B cell (primary cell): ENCODE measurements around the gene SLCO2B1. TPM values are rescaled to one million over a fixed set of nuclear protein-coding genes. Genes with fewer than 3 reads are reported as not detected.

Source experiments
- ATAC-seq: fragments of 200-7000 bp; cut with Tn5 transposase; one replicate; pipeline ENCODE4 v1.10.0; 2021; ENCODE audit warnings: low read depth, mild to moderate bottlenecking, moderate number of reproducible peaks, moderate library complexity
- CTCF ChIA-PET: fragments of 350-600 bp; sonication (Branson Sonifier 250); formaldehyde crosslinking; loops from one replicate; lab custom pipeline; 2021; ENCODE audit warnings: antibody characterized with exemption, inconsistent platforms; lab: Charles Lee
- POLR2A ChIA-PET: fragments of 350-600 bp; sonication (Branson Sonifier 250); formaldehyde crosslinking; loops from one replicate; lab custom pipeline; 2021; ENCODE audit warnings: antibody characterized with exemption; lab: Charles Lee
- DNase-seq: peaks from one replicate; pipeline ENCODE4 v3.0.0; 2013
- H2AFZ ChIP-seq: 2 replicates; pipeline ENCODE4 v1.6.1; 2012; ENCODE audit warnings: mild to moderate bottlenecking, low read depth, low read length; ENCODE audit not compliant: insufficient read depth, poor library complexity, severe bottlenecking
- H3K27ac ChIP-seq, 2 donors: 1 replicate in 1 of 2; 2 replicates in 1 of 2; pipeline ENCODE4 v1.5.1; 2012 to 2013; ENCODE audit warnings: low read length in 2 of 2, mild to moderate bottlenecking in 2 of 2, moderate library complexity in 1 of 2
- H3K27me3 ChIP-seq, 4 experiments: fragments of 200-600 bp in 1 of 4; sonication (generic) in 1 of 4; replicated peaks in 1 of 4; 1 replicate in 2 of 4; 2 replicates in 2 of 4; pipeline versions ENCODE4 v1.6.1 to v1.7.0; 2013 to 2016; ENCODE audit warnings: low read length in 3 of 4, mild to moderate bottlenecking in 2 of 4, mixed read lengths in 1 of 4, moderate library complexity in 1 of 4; ENCODE audit not compliant: insufficient read depth in 4 of 4, control insufficient read depth in 3 of 4; ENCODE audit errors: control extremely low read depth in 1 of 4
- H3K36me3 ChIP-seq, 2 experiments: replicated peaks in 1 of 2; 1 replicate in 1 of 2; 2 replicates in 1 of 2; pipeline versions ENCODE4 v1.6.1 to v1.7.1; 2013; ENCODE audit warnings: low read length in 1 of 2; ENCODE audit not compliant: insufficient read depth in 2 of 2, control insufficient read depth in 1 of 2; ENCODE audit errors: control extremely low read depth in 1 of 2, extremely low read depth in 1 of 2
- H3K4me1 ChIP-seq, 2 donors: fragments of 200-600 bp in 1 of 2; sonication (generic) in 1 of 2; 1 replicate in 1 of 2; 2 replicates in 1 of 2; pipeline versions ENCODE4 v1.5.1 to v1.6.1; 2013 to 2017; ENCODE audit warnings: low read length in 2 of 2; ENCODE audit not compliant: control insufficient read depth in 2 of 2, insufficient read depth in 2 of 2
- H3K4me2 ChIP-seq: replicated peaks from 2 replicates; pipeline ENCODE3; 2012; ENCODE audit warnings: mild to moderate bottlenecking, low read depth, low read length; ENCODE audit not compliant: poor library complexity, severe bottlenecking
- H3K4me3 ChIP-seq, 5 experiments: fragments of 200-600 bp in 1 of 5; sonication (generic) in 1 of 5; 1 replicate in 3 of 5; 2 replicates in 2 of 5; pipeline versions ENCODE4 v1.5.1 to v1.7.0; 2011 to 2016; ENCODE audit warnings: low read length in 4 of 5, mild to moderate bottlenecking in 4 of 5, low read depth in 2 of 5, control low read depth in 1 of 5, moderate library complexity in 1 of 5; ENCODE audit not compliant: insufficient read depth in 1 of 5; ENCODE audit errors: control extremely low read depth in 1 of 5, extremely low read depth in 1 of 5
- H3K79me2 ChIP-seq: fragments of 200-600 bp; sonication (generic); one replicate; pipeline ENCODE4 v1.6.0; 2016; ENCODE audit warnings: low read length; ENCODE audit not compliant: control insufficient read depth, insufficient read depth
- H3K9ac ChIP-seq: fragments of 200-600 bp; sonication (generic); 2 replicates; pipeline ENCODE4 v1.6.1; 2017; ENCODE audit warnings: mild to moderate bottlenecking, low read length, moderate library complexity
- H3K9me3 ChIP-seq, 3 donors: one replicate each; pipeline versions ENCODE4 v1.6.1 to v1.7.1; 2013; ENCODE audit warnings: low read length in 2 of 3; ENCODE audit not compliant: control insufficient read depth in 2 of 3, insufficient read depth in 1 of 3; ENCODE audit errors: control extremely low read depth in 1 of 3
- H4K20me1 ChIP-seq: 2 replicates; pipeline ENCODE4 v1.6.0; 2012; ENCODE audit warnings: mild to moderate bottlenecking, low read length; ENCODE audit not compliant: insufficient read depth, control insufficient read depth, poor library complexity, severe bottlenecking
- H3K27ac Mint-ChIP-seq: one replicate; pipeline ENCODE4 v1.8.0; 2021; ENCODE audit warnings: mixed read lengths
- H3K27me3 Mint-ChIP-seq: one replicate; pipeline ENCODE4 v1.8.0; 2021; ENCODE audit warnings: mixed read lengths
- H3K4me1 Mint-ChIP-seq: one replicate; pipeline ENCODE4 v1.8.0; 2021; ENCODE audit warnings: mixed read lengths
- H3K4me3 Mint-ChIP-seq: one replicate; pipeline ENCODE4 v1.8.0; 2021; ENCODE audit warnings: mixed read lengths
- H3K9me3 Mint-ChIP-seq: one replicate; pipeline ENCODE4 v1.8.0; 2022; ENCODE audit warnings: mixed read lengths; ENCODE audit not compliant: insufficient read depth
- CTCF ChIP-seq: fragments of 200-600 bp; IDR thresholded peaks from one replicate; pipeline ENCODE4 v1.8.0; 2022; ENCODE audit warnings: antibody characterized with exemption, mild to moderate bottlenecking
- EZH2 ChIP-seq: IDR thresholded peaks from 2 replicates; pipeline ENCODE4 v1.6.1; 2012; ENCODE audit warnings: borderline replicate concordance, low read depth, mild to moderate bottlenecking, moderate library complexity, low read length; ENCODE audit not compliant: insufficient read depth, poor library complexity, severe bottlenecking
- WGBS: methylation state at CpG from one replicate; pipeline ENCODE4 v1.1.5; 2013; ENCODE audit warnings: missing lambda C conversion rate; ENCODE audit not compliant: insufficient coverage; 5-methylcytosine and 5-hydroxymethylcytosine counted together
- intact Hi-C: fragments of 100-400 bp; cut with micrococcal nuclease; formaldehyde crosslinking; loops from one replicate; pipeline ENCODE4 v1.10.0; 2022
- polyA plus RNA-seq: library from polyadenylated mRNA; depleted of rRNA; stranded (reverse); fragments of >200 nt; gene quantifications from 2 replicates; pipeline ENCODE4 v1.2.3, GENCODE V29; 2012
- total RNA-seq, 2 donors: library from RNA; stranded (reverse); fragments of 120-200 nt in 1 of 2; gene quantifications; 1 replicate in 1 of 2; 2 replicates in 1 of 2; pipeline versions ENCODE4 v1.2.3 to v1.2.4, GENCODE V29; 2013 to 2022

The SLCO2B1 gene
- total and polyA plus RNA-seq, 2 donors (not counting 1 experiment from before 2014, with no cell fraction given), result 1.2 TPM; not detected in 1

- Mint-ChIP-seq H3K4me3 (no peak overlapping the region), H3K27ac (no peak overlapping the region), H3K27me3 (peaks cover 8% of the 10 kb centered on the region), H3K4me1 (peaks cover 2% of the 10 kb centered on the region), H3K9me3 (no peaks in the 10 kb centered on the region)
- Histone ChIP-seq H2AFZ (no peak overlapping the region), H3K79me2 (no peaks in the 10 kb centered on the region), H3K27me3 (peaks cover 0 to 2% (median 0%) of the 10 kb centered on the region in 4 experiments), H3K9ac (no peak overlapping the region), H3K4me2 (no peak overlapping the region), H3K4me1 (no peaks in the 10 kb centered on the region), H4K20me1 (no peaks in the 10 kb centered on the region), H3K4me3 (no peak overlapping the region), H3K27ac (no peak overlapping the region), H3K9me3 (no peaks in the 10 kb centered on the region), H3K36me3 (no peaks in the 10 kb centered on the region)
- CTCF ChIA-PET, result no interaction called here
- 74% methylated on average over 10 of the region's 13 CpGs for WGBS
- ATAC-seq, result no peak
- DNase-seq, result no peak
- intact Hi-C loops, result no loop called here
- POLR2A ChIA-PET, result no interaction called here
- TF ChIP-seq EZH2 (no peak), CTCF (no peak)
These were observed 18.4 kb downstream of the SLCO2B1 start for GRCh38 chr11:75169101-75169885.

- Histone ChIP-seq H3K4me3 (no peak overlapping the region), H4K20me1 (no peaks in the 10 kb centered on the region), H3K79me2 (no peaks in the 10 kb centered on the region), H3K9ac (no peak overlapping the region), H3K4me2 (no peak overlapping the region), H3K36me3 (no peaks in the 10 kb centered on the region), H2AFZ (no peak overlapping the region), H3K27me3 (peaks cover 0 to 2% (median 0%) of the 10 kb centered on the region in 4 experiments), H3K4me1 (peaks cover 5% of the 10 kb centered on the region in 2 donors), H3K9me3 (no peaks in the 10 kb centered on the region), H3K27ac (no peak overlapping the region)
- Mint-ChIP-seq H3K9me3 (no peaks in the 10 kb centered on the region), H3K27me3 (peaks cover 4% of the 10 kb centered on the region), H3K27ac (no peak overlapping the region), H3K4me3 (no peak overlapping the region), H3K4me1 (peaks cover 12% of the 10 kb centered on the region)
- TF ChIP-seq EZH2 (no peak), CTCF (no peak)
- 85% methylated on average over 16 of the region's 18 CpGs for WGBS
- CTCF ChIA-PET, result no interaction called here
- DNase-seq (no peak), ATAC-seq (no peak)
- POLR2A ChIA-PET, result no interaction called here
- intact Hi-C loops, result no loop called here
These were observed 19.8 kb downstream of the SLCO2B1 start for GRCh38 chr11:75170516-75171201.
